ENCODE measurements around the gene KRTAP11-1.

The KRTAP11-1 gene

GRCh38 chr21:30881480-30881879 lies at the start of gene KRTAP11-1:
KRTAP11-1 (minus strand) TSS chr21:30881580; CDS start chr21:30881524, 56 bp downstream.
- H3K27me3 Mint-ChIP-seq, result no peaks in the 10 kb centered on the region
- no peaks in the 10 kb centered on the region for H3K36me3 Mint-ChIP-seq
- no peak within 1 kb of the TSS for H3K27ac Mint-ChIP-seq
- no peaks in the 10 kb centered on the region for H3K9me3 Mint-ChIP-seq
- H3K4me1 Mint-ChIP-seq, result no peaks in the 10 kb centered on the region
- H3K4me3 Mint-ChIP-seq, result no peak within 1 kb of the TSS
- ATAC-seq (ENCODE audit: low read depth) (no peak), DNase-seq (ENCODE audit: low spot score in 2 of 2) (no peak)

GRCh38 chr21:30924146-30924700 lies 42.8 kb upstream of the KRTAP11-1 start:
- Mint-ChIP-seq H3K4me3 (no peak overlapping the region), H3K9me3 (peaks cover 17% of the 10 kb centered on the region), H3K27me3 (peaks cover 1% of the 10 kb centered on the region)

GRCh38 chr21:30921129-30921528 lies 39.7 kb upstream of the KRTAP11-1 start:
- H3K36me3 Mint-ChIP-seq, result no peaks in the 10 kb centered on the region

More at GRCh38 chr21:30924146-30924700, 42.8 kb upstream of the KRTAP11-1 start:
- no peaks in the 10 kb centered on the region for H3K36me3 Mint-ChIP-seq
- no peak overlapping the region for H3K27ac Mint-ChIP-seq
- DNase-seq (ENCODE audit: low spot score in 2 of 2), result no peak
- no peaks in the 10 kb centered on the region for H3K4me1 Mint-ChIP-seq
- ATAC-seq (ENCODE audit: low read depth), result no peak

DNA sequence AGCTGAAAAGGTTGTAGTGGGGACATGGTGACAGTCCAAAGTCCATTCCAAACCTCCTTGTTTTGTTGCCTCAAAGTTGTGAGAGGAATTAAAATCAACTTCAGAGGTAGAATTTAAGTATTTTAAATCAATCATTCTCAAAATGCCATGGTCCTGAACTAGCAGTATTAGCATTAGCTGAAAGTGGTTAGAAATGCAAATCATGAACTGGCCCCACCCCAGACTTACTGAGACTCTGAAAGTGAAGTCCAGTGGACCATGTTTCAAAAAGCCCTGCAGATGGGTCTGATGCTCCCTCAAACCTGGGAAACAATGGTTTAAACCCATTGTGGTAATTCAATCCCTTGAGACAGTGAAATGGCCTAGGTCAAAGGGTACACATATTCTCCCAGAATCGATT lies 36.2 kb upstream of the KRTAP11-1 start:
- no peak overlapping the region for H3K4me3 Mint-ChIP-seq
- H3K9me3 Mint-ChIP-seq, result no peaks in the 10 kb centered on the region
- H3K27ac Mint-ChIP-seq, result no peak overlapping the region
- no peaks in the 10 kb centered on the region for H3K36me3 Mint-ChIP-seq
- no peaks in the 10 kb centered on the region for H3K27me3 Mint-ChIP-seq
- ATAC-seq (ENCODE audit: low read depth) (no peak), DNase-seq (ENCODE audit: low spot score in 2 of 2) (no peak)
- no peaks in the 10 kb centered on the region for H3K4me1 Mint-ChIP-seq

More at GRCh38 chr21:30921129-30921528, 39.7 kb upstream of the KRTAP11-1 start:
- Mint-ChIP-seq H3K27me3 (peaks cover 1% of the 10 kb centered on the region), H3K4me1 (no peaks in the 10 kb centered on the region), H3K4me3 (no peak overlapping the region), H3K27ac (no peak overlapping the region), H3K9me3 (peaks cover 4% of the 10 kb centered on the region)
- ATAC-seq (ENCODE audit: low read depth), result no peak
- no peak for DNase-seq (ENCODE audit: low spot score in 2 of 2)

DNA sequence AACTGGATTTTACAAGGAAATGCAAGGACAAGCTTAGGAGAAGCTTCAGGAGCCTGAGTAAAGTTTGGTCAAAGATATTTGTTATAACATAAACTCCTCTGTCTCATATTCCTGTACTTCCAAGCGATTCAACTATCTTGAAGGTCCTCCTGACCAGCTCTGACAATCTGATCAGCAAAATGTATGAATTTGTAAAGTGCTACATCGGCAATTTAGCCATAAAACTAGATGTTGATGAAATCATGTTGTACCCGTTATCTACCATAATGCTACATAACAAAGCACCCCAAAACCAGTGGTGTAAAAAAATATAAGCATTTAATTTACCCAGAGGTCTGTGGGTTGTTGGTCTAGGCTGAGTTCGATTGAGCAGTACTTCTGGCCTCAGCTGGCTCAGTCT lies 19.5 kb upstream of the KRTAP11-1 start:
- H3K4me1 Mint-ChIP-seq, result no peaks in the 10 kb centered on the region
- H3K27ac Mint-ChIP-seq, result no peak overlapping the region
- peaks cover 3% of the 10 kb centered on the region for H3K9me3 Mint-ChIP-seq
- DNase-seq (ENCODE audit: low spot score in 2 of 2) (no peak), ATAC-seq (ENCODE audit: low read depth) (no peak)
- H3K36me3 Mint-ChIP-seq, result no peaks in the 10 kb centered on the region
- no peaks in the 10 kb centered on the region for H3K27me3 Mint-ChIP-seq
- H3K4me3 Mint-ChIP-seq, result no peak overlapping the region

- Mint-ChIP-seq H3K36me3 (no peaks in the 10 kb centered on the region), H3K27ac (no peak overlapping the region), H3K4me1 (no peaks in the 10 kb centered on the region), H3K4me3 (no peak overlapping the region), H3K27me3 (no peaks in the 10 kb centered on the region), H3K9me3 (peaks cover 2% of the 10 kb centered on the region)
- ATAC-seq (ENCODE audit: low read depth) (no peak), DNase-seq (ENCODE audit: low spot score in 2 of 2) (no peak)
These were observed 1.7 kb upstream of the KRTAP11-1 start for GRCh38 chr21:30882866-30883597.

GRCh38 chr21:30880914-30881313 lies 466 bp downstream of the KRTAP11-1 start:
- no peak for ATAC-seq (ENCODE audit: low read depth)
- H3K9me3 Mint-ChIP-seq, result no peaks in the 10 kb centered on the region
- H3K27me3 Mint-ChIP-seq, result no peaks in the 10 kb centered on the region

GRCh38 chr21:30874526-30874925 lies 6.9 kb downstream of the KRTAP11-1 start:
- H3K9me3 Mint-ChIP-seq, result no peaks in the 10 kb centered on the region
- DNase-seq (ENCODE audit: low spot score in 2 of 2) (no peak), ATAC-seq (ENCODE audit: low read depth) (no peak)
- H3K27me3 Mint-ChIP-seq, result no peaks in the 10 kb centered on the region
- H3K27ac Mint-ChIP-seq, result no peak overlapping the region
- H3K4me3 Mint-ChIP-seq, result no peak overlapping the region
- no peaks in the 10 kb centered on the region for H3K36me3 Mint-ChIP-seq
- H3K4me1 Mint-ChIP-seq, result no peaks in the 10 kb centered on the region

More at GRCh38 chr21:30880914-30881313, 466 bp downstream of the KRTAP11-1 start:
- Mint-ChIP-seq H3K36me3 (no peaks in the 10 kb centered on the region), H3K27ac (no peak overlapping the region), H3K4me3 (no peak overlapping the region), H3K4me1 (no peaks in the 10 kb centered on the region)
- no peak for DNase-seq (ENCODE audit: low spot score in 2 of 2)

DNA sequence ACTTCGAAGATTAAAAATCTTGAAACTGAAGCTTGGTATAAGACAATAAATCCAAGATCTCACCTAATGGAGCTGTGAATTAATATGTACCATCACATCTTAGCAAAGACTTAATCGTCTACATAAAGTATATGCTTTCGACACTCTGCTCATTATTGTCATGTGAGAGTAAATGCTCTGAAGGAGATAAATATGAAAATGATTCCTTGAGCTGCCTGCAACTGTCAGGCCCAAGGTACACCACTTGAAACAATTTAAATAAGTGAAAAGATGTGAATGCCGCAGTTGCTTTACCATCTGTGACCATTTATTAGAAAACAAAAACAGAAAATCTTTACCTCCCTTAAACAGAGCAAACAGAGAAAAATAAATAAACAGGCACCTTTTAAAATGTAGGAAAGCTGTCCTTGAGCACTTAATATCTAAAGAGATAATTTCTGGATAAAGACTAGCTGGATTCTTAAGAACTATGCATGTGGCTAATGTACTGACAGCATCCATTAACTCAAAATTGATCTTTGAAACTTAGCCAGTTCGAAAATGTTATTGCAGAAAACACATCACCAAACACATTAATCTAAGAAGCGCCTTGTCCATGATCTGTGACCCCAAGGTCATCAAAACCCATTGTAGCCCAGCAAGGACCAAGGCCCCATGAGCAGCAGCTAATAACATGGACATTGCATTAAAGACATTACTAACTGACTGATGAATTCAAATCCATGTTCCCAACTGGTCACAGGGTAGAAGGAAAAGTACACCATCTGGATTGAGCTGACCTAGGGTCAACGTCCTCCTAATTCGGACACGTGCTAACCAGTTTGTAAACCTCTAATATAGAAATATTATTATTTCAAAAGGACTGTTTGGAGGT lies 33.5 kb downstream of the KRTAP11-1 start:
- no peaks in the 10 kb centered on the region for H3K36me3 Mint-ChIP-seq
- H3K27me3 Mint-ChIP-seq, result no peaks in the 10 kb centered on the region
- DNase-seq (ENCODE audit: low spot score in 2 of 2) (no peak), ATAC-seq (ENCODE audit: low read depth) (no peak)
- no peaks in the 10 kb centered on the region for H3K4me1 Mint-ChIP-seq
- H3K27ac Mint-ChIP-seq, result no peak overlapping the region
- no peak overlapping the region for H3K4me3 Mint-ChIP-seq
- peaks cover 8% of the 10 kb centered on the region for H3K9me3 Mint-ChIP-seq

- H3K27me3 Mint-ChIP-seq, result no peaks in the 10 kb centered on the region
- no peaks in the 10 kb centered on the region for H3K4me1 Mint-ChIP-seq
- DNase-seq (ENCODE audit: low spot score in 2 of 2) (no peak), ATAC-seq (ENCODE audit: low read depth) (no peak)
- no peak overlapping the region for H3K4me3 Mint-ChIP-seq
- peaks cover 5% of the 10 kb centered on the region for H3K9me3 Mint-ChIP-seq
- H3K36me3 Mint-ChIP-seq, result no peaks in the 10 kb centered on the region
- H3K27ac Mint-ChIP-seq, result no peak overlapping the region
These were observed 38.4 kb downstream of the KRTAP11-1 start for GRCh38 chr21:30842990-30843389.

- no peak overlapping the region for H3K27ac Mint-ChIP-seq
- no peaks in the 10 kb centered on the region for H3K4me1 Mint-ChIP-seq
- no peaks in the 10 kb centered on the region for H3K9me3 Mint-ChIP-seq
- ATAC-seq (ENCODE audit: low read depth) (no peak), DNase-seq (ENCODE audit: low spot score in 2 of 2) (no peak)
- H3K4me3 Mint-ChIP-seq, result no peak overlapping the region
- H3K36me3 Mint-ChIP-seq, result no peaks in the 10 kb centered on the region
- no peaks in the 10 kb centered on the region for H3K27me3 Mint-ChIP-seq
These were observed 42.1 kb downstream of the KRTAP11-1 start for GRCh38 chr21:30839304-30839703.

DNA sequence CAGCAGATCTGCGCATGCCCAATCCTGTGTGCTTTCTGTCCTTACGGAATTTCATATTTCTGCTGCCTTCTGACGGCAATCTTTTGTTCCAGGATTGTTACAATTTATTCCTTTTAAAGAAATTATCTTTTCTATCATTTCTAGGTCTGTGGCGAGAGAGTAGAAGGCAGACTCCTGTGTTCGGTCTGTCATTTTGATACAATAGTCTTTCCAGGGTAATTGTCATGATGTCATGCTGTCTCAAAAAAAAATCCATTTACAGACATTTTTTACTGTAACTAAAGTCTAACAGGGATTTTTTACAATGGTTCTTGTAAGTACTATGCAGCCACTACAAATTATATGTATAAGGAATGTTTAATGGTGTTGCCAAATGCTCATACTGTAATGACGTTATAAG lies 42.8 kb downstream of the KRTAP11-1 start:
- no peak overlapping the region for H3K4me3 Mint-ChIP-seq
- DNase-seq (ENCODE audit: low spot score in 2 of 2) (no peak), ATAC-seq (ENCODE audit: low read depth) (no peak)
- H3K27ac Mint-ChIP-seq, result no peak overlapping the region
- H3K36me3 Mint-ChIP-seq, result no peaks in the 10 kb centered on the region
- no peaks in the 10 kb centered on the region for H3K27me3 Mint-ChIP-seq
- no peaks in the 10 kb centered on the region for H3K4me1 Mint-ChIP-seq
- H3K9me3 Mint-ChIP-seq, result no peaks in the 10 kb centered on the region

DNA sequence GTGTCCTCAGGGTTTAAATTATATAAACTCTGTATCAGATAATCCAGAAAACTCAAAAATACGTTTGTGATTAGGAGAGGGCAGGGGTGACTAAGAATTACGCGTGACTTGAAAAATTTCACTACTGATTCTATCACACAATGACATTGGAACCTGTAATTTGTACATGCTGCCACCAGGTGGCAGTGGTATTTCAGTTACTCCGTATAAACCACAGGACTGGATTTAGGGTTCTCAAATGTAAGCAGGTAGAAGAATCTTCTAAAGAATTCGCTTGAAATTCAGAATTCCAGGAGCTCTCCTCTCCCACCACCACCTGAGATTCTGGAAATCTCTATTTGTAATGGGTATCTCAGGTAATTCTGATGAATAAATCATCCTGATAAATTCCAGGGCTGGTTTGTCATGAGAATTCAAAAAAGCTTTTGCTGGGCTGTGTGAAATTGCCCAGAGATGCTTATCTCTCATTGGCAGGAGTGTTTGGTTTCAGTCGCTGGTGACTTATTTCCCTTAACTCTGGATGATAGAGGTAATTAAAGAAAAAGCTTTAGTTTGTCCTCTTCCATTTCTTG lies 50.1 kb downstream of the KRTAP11-1 start:
- Mint-ChIP-seq H3K27me3 (no peaks in the 10 kb centered on the region), H3K4me3 (no peak overlapping the region), H3K27ac (no peak overlapping the region), H3K9me3 (peaks cover 2% of the 10 kb centered on the region), H3K4me1 (no peaks in the 10 kb centered on the region), H3K36me3 (no peaks in the 10 kb centered on the region)
- ATAC-seq (ENCODE audit: low read depth) (no peak), DNase-seq (ENCODE audit: low spot score in 2 of 2) (no peak)
